ENCODE data around the gene NDN.
A peak's percentile ranks its signal among the peaks of the same experiment; 100 is the strongest.
"Not testable (repeated sequence)": the region's sequence is repeated elsewhere in the genome, so short reads cannot be mapped to it uniquely, and the experiment has no call there.

The NDN gene, protein sequence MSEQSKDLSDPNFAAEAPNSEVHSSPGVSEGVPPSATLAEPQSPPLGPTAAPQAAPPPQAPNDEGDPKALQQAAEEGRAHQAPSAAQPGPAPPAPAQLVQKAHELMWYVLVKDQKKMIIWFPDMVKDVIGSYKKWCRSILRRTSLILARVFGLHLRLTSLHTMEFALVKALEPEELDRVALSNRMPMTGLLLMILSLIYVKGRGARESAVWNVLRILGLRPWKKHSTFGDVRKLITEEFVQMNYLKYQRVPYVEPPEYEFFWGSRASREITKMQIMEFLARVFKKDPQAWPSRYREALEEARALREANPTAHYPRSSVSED

DNA sequence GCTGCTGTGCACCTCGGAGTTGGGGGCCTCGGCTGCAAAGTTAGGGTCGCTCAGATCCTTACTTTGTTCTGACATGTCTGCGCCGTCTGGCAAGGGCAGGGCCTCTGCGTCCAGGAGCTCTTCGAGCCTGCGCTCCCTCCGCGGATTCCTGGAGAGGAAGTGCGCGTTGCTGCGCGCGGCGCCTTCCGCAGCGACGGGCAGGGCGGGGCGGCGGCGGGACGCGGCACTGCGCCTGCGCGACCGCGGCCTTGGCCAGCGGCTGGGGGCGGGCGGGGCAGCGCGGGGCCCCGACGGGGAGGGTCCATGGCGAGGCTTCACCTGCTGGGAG, at the start of gene NDN:
NDN (minus strand) TSS at position 163 of the 328 bp plus-strand sequence; CDS start at position 75, 88 bp downstream.
- DNase-seq, result peak; percentile 80

DNA sequence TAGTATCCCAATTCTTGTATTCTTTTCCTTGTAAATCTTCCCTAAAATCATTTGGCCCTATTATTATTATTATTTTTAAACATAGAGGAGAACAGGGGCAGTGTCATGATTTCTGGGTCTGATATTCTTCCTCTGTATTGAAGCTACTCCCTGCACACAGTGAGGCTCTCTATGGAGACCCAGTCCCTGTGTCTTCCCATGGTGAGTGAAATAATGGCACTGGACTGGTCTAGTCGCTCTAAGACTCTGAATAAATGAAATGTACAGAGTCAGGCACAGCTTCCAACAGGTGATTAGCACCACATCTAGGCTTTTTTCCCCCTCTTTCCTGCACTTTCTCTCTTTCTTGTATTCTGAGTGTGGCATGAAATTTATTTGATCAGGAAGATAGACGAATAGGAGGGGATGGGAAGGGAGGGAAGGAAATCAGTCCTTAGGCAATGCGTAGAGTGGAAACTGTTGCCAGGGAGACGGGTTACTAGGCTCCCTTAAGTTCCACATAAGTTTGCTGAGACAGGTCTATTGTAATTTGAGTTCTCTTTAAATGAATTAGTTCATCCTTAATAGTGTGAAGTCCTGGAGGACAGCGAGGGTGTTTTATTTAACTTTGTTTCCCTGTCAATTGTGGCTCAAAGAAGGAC, 49.0 kb upstream of the NDN start:
- no peak for DNase-seq

DNA sequence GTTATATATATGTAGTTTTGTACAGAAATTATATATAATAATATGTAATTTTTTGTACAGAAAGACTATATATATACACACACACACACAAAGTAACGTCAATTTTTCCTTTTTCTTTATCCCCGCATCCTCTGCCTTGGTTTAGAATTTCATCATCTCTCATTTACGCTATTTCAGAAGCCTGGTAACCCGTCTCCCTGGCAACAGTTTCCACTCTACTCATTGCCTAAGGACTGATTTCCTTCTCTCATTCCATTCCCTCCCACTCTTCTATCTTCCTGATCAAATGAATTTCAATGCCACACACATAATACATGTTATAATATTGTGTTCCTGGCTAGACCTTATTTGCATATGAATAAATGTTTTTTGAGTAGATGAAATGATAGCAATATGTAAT, 47.8 kb upstream of the NDN start:
- no peak for DNase-seq

GRCh38 chr15:23713874-23714656, 27.0 kb upstream of the NDN start:
- not testable (repeated sequence) for DNase-seq

DNA sequence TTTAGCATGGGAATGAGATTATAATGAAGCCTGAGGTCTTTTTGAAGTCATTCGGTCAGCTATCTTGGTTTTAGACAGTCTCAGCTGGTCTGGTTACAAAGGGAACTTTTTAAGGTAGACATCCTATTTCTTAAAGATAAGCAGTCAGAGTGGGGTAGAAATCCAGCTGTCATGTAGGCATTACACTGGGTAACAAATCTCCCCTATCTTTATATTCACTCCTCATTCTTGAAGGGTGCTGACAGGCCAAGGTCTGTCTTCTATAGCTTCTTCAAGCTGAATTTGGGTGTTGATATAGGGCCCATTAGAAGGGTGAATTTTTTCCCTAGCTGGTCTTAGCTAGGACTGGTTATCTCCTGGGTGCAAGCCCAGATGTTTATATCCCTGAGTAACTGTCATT, 21.2 kb upstream of the NDN start:
- DNase-seq, result no peak

GRCh38 chr15:23695282-23695681, 8.2 kb upstream of the NDN start:
- DNase-seq, result no peak

DNA sequence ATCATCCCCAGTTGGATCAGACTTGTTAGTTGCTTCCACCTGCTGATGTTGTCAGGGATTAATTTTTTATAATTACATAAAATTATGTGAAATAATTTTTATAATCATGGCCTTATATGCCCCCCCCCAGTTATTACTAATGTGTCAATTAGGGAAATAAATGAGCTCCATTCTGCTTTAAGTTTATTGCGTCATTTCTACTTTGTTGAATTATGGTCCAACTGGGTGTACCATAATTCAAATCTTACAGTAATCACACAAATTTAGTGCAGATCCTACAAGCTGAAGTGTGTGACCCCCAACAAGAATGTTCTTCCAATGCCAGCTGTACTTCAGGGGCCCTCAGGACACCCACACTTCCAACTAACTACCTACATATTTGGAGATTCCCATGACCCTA, 7.5 kb upstream of the NDN start:
- no peak for DNase-seq

DNA sequence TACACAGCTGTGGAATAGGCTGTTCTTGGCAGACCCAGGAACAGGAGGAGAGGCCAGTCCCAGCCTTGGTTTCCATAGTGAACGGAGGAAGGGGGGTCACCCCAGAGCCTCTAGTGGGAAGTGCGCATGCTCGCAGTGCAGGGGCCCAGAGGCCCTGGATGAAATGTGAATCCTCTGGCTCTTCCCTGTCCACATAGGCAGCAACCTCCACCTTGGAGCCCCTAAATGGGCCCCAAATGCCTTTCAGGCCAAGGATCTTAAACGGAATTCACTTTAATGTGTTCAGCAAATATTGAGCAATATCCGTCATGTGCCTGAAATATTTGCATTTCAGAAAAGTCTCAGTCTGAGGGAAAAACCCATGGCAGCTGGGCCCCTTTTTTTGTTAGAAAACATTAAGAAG, 3.3 kb upstream of the NDN start:
- DNase-seq, result peak; percentile 93

DNA sequence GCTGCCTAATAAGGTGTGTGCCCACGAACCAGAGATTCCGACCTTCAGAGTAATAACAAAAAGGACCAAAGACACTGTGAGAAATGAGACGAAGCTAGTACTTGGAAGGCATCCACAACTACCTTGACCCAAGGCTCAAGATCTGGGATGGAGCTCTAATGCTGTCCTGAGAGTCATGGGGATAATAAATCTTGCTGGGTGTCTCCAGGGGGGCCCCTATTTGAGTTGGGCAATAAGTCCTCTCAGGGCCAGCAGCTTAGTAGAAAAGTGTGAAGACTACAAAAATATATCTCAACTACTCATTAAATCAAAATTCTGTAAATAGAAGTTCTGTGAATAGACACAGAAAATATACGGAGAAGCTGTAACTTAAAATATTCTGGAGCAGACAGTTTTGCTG, 2.9 kb upstream of the NDN start:
- DNase-seq, result no peak

DNA sequence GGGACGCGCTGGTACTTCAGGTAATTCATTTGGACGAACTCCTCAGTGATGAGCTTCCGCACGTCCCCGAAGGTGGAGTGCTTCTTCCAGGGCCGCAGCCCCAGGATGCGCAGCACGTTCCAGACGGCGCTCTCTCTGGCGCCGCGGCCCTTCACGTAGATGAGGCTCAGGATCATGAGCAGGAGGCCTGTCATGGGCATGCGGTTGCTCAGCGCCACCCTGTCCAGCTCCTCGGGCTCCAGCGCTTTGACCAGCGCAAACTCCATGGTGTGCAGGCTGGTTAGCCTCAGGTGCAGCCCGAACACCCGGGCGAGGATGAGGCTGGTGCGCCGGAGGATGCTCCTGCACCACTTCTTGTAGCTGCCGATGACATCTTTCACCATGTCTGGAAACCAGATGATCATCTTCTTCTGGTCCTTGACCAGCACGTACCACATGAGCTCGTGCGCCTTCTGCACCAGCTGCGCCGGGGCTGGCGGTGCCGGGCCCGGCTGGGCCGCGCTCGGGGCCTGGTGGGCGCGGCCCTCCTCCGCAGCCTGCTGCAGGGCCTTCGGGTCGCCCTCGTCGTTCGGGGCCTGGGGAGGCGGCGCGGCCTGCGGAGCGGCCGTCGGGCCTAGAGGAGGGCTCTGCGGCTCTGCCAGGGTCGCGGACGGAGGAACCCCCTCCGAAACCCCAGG, 501 bp downstream of the NDN start:
- DNase-seq, result no peak

DNA sequence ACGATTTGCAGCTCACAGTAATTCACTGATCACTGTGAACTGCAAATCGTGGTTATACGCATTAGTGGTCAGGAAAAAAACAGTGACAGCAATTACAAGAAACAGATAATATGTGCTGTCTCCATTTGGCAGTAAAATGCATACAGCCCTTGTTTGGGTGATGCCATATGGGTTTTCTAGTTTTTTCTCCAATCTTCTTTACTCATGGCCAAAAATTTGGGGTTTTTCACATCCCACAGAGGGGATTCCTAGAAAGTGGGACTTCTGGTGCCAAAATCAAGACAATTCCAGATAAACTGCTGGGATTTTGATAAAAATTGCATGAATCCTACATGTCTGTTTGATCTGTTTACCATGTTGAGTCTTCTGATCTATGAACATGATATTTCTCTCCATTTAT, 15.6 kb downstream of the NDN start:
- DNase-seq, result no peak

DNA sequence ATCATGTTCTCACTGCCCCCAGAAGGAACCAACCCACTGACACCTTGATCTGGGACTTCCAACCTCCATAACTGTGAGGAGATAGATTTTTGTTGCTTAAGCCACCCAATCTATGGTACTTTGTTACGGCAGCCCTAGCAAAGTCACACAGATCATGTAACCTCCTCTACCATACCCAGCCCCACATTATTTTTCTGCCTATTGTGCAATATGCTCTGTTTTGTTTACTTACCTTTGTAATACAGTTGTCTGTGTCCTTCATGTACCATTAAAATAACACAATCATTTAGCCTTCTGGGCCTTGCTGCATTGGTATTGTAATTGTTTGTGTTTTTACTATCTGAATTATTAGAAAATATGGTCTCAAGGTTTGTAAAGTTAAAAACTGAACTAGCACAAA, 16.1 kb downstream of the NDN start:
- no peak for DNase-seq

DNA sequence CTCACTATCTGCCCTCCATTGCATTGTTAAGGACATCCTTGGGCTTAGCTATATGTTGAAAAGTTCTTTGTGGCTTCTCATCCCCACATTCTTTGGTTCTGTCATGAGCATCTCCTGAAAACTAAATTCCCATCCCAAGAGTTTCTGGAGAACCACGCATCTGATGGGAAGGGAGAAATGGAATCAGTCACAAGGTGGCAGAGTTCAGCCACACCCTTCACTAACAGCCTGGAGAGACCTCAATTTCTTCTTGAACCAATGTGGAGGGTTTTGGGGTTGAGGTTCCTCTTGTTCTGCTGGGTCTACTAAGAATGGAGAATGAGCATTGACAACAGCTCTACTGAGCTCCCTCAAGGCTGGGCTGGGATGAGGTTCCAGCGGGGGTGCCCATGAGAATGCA, 23.9 kb downstream of the NDN start:
- DNase-seq, result no peak

DNA sequence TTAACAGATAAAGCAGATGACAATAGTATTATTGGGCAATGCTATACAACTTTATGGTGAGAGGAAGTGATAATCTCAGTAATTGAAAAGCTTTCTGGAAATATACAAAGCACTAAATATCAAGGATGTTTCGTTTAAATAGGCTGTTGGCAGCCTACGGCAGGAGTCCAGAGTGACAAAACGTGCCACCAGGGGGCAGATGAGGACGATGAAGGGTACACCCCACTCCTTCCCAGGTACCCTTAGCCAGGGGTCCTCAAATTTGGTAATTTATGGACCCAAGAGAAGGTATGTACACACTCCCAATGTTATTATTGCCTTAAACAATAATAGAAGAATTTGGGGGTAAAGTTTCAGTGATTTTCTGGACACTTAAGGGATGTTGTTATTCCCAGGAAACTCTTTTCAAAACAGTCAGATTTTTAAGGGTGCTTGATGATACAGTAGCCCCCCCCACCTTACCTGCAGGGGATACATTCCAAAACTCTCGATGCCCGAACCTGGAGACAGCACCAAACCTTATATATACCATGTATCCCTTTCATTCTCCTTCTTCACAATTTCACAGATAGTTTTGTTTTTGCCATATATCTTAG, 38.1 kb downstream of the NDN start:
- DNase-seq, result no peak

- DNase-seq, result peak; percentile 86
Observed at GRCh38 chr15:23647421-23648370, 39.4 kb downstream of the NDN start, which contains the start of gene MAGEL2. MAGEL2 (minus strand) TSS chr15:23647867; CDS start chr15:23647742, 125 bp downstream.

GRCh38 chr15:23647001-23647295, 40.2 kb downstream of the NDN start:
- DNase-seq, result no peak

- no peak for DNase-seq
Observed at GRCh38 chr15:23646165-23647000, 40.7 kb downstream of the NDN start.

- no peak for DNase-seq
Observed at GRCh38 chr15:23645371-23646164, 41.5 kb downstream of the NDN start.

DNA sequence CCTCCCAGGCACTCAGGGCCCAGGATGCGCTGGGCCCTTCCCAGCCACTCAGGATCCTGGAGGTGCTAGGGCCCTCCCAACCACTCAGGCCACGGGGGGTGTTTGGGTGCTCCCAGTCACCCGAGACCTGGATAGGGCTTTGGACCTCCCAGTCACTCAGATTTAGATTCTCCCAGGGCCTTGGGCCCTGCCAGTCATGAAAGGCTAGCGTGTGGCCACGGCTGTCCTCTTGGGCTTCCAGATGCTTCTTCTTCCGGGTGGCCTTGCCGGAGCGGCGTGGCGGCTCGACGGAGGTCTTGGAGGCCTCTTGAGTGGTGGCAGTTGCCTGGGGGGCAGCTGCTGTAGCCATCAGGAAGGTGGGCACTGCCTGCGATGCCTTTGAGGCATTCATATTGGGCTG, 42.3 kb downstream of the NDN start:
- DNase-seq, result no peak

DNA sequence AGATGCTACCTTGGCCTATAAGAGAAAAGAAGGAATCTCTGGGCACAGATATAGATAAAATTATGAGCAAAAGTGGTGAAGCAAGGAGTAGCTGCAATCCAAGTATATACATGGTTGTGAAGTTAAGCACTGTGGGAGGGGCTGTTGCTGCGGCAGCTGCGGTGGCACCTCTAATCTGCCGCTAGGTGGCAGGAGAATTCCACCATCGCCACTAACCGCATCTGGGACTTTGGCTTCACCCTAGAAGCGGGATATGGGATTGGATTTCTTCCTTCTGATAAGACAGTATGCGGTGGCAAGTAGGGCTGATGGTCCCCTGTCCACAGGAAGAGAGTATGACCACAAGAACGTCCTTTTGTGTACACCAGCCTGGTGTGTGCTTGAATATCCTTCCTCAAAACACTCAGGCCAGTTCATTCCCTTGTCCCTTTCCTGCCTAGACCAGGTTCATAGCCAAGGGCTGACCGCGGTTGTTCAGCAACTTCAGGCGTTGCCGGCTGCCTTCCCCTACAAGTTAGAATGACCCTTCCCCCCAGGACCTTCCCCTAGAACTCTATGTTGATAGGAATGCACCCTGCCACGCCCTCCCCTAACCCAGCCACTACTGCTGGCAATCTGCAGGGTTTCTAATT, 44.6 kb downstream of the NDN start:
- DNase-seq, result peak; percentile 65

Measured in left hindlimb (tissue), 1 donor.